ENCODE measurements around the gene PLEKHG3. TPM values are rescaled to one million over a fixed set of nuclear protein-coding genes. Genes with fewer than 3 reads are reported as not detected.
"Not testable (repeated sequence)": the region's sequence is repeated elsewhere in the genome, so short reads cannot be mapped to it uniquely, and the experiment has no call there.

Gene PLEKHG3
- 10 to 100 TPM; 17.1 to 30.3 TPM for total RNA-seq

DNA sequence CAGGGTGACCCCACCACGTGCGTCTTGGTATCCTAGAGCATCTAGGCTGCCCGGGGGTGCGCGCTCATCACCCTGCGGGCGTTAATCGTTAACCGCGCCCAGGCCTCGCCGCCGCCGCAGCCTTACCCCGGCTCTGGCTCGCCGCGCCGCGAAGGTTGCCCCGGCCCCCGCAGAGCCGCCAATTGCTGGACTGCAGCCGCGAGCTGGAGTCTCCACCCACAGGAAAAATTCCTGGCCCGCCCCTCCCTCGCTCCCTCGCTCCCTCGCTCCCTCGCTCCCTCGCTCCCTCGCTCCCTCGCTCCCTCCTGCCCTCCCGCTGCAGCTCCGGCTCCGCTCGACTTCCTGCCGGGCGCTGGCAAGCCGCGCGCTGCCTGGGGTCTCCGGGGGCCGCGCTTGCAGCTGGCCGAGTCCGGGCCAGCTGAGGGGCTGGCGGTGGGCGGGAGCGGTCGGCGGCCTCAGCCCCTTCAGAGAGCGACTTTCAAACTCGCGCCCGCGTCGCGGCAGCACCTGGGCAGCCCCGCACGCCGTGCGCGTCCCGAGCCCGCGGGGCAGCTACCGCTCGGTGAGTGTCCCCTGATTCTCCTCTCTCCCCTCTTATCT is at the start of gene PLEKHG3:
TSS of gene PLEKHG3 (plus strand) at position 282 of the 600 bp plus-strand sequence. CDS start 23,208 bp downstream, outside the sequence.
- Mint-ChIP-seq H3K27ac (peak within 1 kb of the TSS; percentile 98 to 100), H3K9me3 (no peaks in the 10 kb centered on the region), H3K4me1 (ENCODE audit: low read depth in 2 of 2) (peaks cover 47 to 55% of the 10 kb centered on the region in 2 donors), H3K4me3 (peak within 1 kb of the TSS; percentile 93), H3K36me3 (no peaks in the 10 kb centered on the region), H3K27me3 (no peaks in the 10 kb centered on the region)
- peak; percentile 53 to 62 for ATAC-seq
- DNase-seq (ENCODE audit: low spot score) = peak; percentile 67

- Mint-ChIP-seq H3K9me3 (no peaks in the 10 kb centered on the region), H3K4me1 (ENCODE audit: low read depth in 2 of 2) (peaks cover 20 to 21% of the 10 kb centered on the region in 2 donors), H3K4me3 (no peak overlapping the region), H3K27me3 (peaks cover 12 to 16% of the 10 kb centered on the region in 2 donors), H3K36me3 (no peaks in the 10 kb centered on the region), H3K27ac (no peak overlapping the region)
- DNase-seq (ENCODE audit: low spot score) (no peak), ATAC-seq (no peak)
Observed at GRCh38 chr14:64654901-64655300, 49.3 kb upstream of the PLEKHG3 start.

- no peak overlapping the region for H3K27ac Mint-ChIP-seq
- no peak for ATAC-seq
- no peak overlapping the region for H3K4me3 Mint-ChIP-seq
- H3K27me3 Mint-ChIP-seq = peaks cover 12 to 24% of the 10 kb centered on the region in 2 donors
- H3K9me3 Mint-ChIP-seq = no peaks in the 10 kb centered on the region
- peaks cover 21 to 23% of the 10 kb centered on the region in 2 donors for H3K4me1 Mint-ChIP-seq (ENCODE audit: low read depth in 2 of 2)
- no peak for DNase-seq (ENCODE audit: low spot score)
- H3K36me3 Mint-ChIP-seq = no peaks in the 10 kb centered on the region
Observed at GRCh38 chr14:64656986-64657385, 47.2 kb upstream of the PLEKHG3 start.

GRCh38 chr14:64658201-64658600 is 46.0 kb upstream of the PLEKHG3 start:
- no peak for DNase-seq (ENCODE audit: low spot score)
- H3K9me3 Mint-ChIP-seq = no peaks in the 10 kb centered on the region
- peaks cover 21% of the 10 kb centered on the region in 2 donors for H3K4me1 Mint-ChIP-seq (ENCODE audit: low read depth in 2 of 2)
- H3K27me3 Mint-ChIP-seq = peaks cover 7 to 20% of the 10 kb centered on the region in 2 donors
- ATAC-seq = no peak
- H3K27ac Mint-ChIP-seq = no peak overlapping the region
- no peaks in the 10 kb centered on the region for H3K36me3 Mint-ChIP-seq
- no peak overlapping the region for H3K4me3 Mint-ChIP-seq

GRCh38 chr14:64658700-64659264 is 45.4 kb upstream of the PLEKHG3 start:
- Mint-ChIP-seq H3K27me3 (peaks cover 7 to 20% of the 10 kb centered on the region in 2 donors), H3K27ac (peak overlapping the region in 1 of 2 donors; percentile 57), H3K4me3 (peak overlapping the region; percentile 67), H3K4me1 (ENCODE audit: low read depth in 2 of 2) (peaks cover 21% of the 10 kb centered on the region in 2 donors)
- not testable (repeated sequence) for H3K9me3 Mint-ChIP-seq; ATAC-seq; DNase-seq (ENCODE audit: low spot score); H3K36me3 Mint-ChIP-seq

DNA sequence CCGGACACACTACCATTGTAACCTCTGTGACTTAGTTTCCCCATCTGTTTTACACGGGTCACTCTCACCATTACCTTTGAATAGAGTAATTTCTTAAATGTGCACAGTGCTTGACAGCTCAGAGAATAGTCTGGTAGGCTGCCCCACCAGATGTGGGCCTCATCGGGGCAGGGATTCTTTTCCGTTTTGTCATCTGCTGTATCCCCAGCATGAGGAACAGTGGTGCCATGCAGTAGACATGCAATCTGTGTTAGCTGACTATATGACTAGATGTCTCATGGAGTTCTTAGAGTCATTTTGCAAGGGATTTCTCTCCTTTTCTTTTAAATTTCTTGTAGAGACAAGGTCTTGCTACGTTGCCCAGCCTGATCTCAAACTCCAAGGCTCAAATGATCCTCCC is 44.9 kb upstream of the PLEKHG3 start:
- Mint-ChIP-seq H3K27ac (no peak overlapping the region), H3K4me3 (peak overlapping the region; percentile 15), H3K36me3 (no peaks in the 10 kb centered on the region), H3K4me1 (ENCODE audit: low read depth in 2 of 2) (peaks cover 15 to 16% of the 10 kb centered on the region in 2 donors), H3K9me3 (no peaks in the 10 kb centered on the region), H3K27me3 (peaks cover 7 to 14% of the 10 kb centered on the region in 2 donors)
- DNase-seq (ENCODE audit: low spot score) (no peak), ATAC-seq (no peak)

- no peak overlapping the region for H3K27ac Mint-ChIP-seq
- H3K9me3 Mint-ChIP-seq = no peaks in the 10 kb centered on the region
- peaks cover 7 to 11% of the 10 kb centered on the region in 2 donors for H3K27me3 Mint-ChIP-seq
- H3K4me1 Mint-ChIP-seq (ENCODE audit: low read depth in 2 of 2) = peaks cover 8 to 9% of the 10 kb centered on the region in 2 donors
- DNase-seq (ENCODE audit: low spot score) (no peak), ATAC-seq (no peak)
- H3K36me3 Mint-ChIP-seq = no peaks in the 10 kb centered on the region
- H3K4me3 Mint-ChIP-seq = no peak overlapping the region
Observed at GRCh38 chr14:64663174-64663573, 41.0 kb upstream of the PLEKHG3 start.

DNA sequence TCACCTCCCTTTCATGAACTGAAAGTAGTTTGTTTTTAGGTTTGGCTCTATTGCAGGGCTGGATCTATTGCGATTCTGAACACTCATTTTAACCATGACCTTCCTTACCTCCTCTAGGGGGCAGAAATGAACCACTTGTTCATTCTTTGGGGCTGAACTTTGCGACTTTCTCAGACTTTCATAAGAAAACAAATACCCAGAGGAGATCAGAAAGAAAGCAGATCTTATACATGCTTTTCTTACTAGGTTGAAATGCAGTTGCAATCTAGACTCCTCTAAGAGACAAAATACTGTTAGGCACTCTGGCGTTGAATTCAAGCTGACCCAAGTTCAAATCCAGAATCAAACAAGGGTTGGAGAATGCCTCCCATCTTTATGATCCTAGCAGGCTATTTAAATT is 32.6 kb upstream of the PLEKHG3 start:
- peaks cover 7% of the 10 kb centered on the region for H3K36me3 Mint-ChIP-seq
- H3K27ac Mint-ChIP-seq = no peak overlapping the region
- DNase-seq (ENCODE audit: low spot score) = no peak

DNA sequence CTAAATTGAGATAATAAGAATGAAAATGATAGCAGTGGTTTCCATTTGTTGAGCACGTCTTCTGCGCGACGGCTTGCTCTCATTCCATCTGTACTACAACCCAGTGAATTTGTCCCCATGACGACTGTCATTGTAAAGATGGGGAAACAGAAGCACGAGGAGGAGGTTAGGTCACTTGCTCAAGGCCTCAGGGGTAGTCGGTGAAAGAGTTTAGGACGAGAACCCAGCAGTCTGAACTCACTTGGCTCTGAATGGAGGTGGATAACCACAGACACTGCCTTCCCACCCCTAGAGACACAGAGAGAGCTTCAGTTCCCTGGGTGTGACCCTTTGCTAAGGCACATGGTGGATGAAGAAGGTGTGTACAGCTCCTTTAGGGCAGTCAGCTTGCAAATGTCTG is 30.9 kb upstream of the PLEKHG3 start:
- H3K9me3 Mint-ChIP-seq = peaks cover 3% of the 10 kb centered on the region
- DNase-seq (ENCODE audit: low spot score) (no peak), ATAC-seq (peak in 1 of 2 donors; percentile 11)
- peaks cover 30 to 39% of the 10 kb centered on the region in 2 donors for H3K4me1 Mint-ChIP-seq (ENCODE audit: low read depth in 2 of 2)
- no peak overlapping the region for H3K4me3 Mint-ChIP-seq
- peak overlapping the region; percentile 19 to 26 for H3K27ac Mint-ChIP-seq
- H3K36me3 Mint-ChIP-seq = peaks cover 7% of the 10 kb centered on the region
- H3K27me3 Mint-ChIP-seq = peaks cover 0 to 5% of the 10 kb centered on the region in 2 donors

More for the DNA sequence above, 32.6 kb upstream of the PLEKHG3 start:
- peak; percentile 48 to 64 for ATAC-seq
- H3K4me1 Mint-ChIP-seq (ENCODE audit: low read depth in 2 of 2) = peaks cover 28 to 29% of the 10 kb centered on the region in 2 donors
- no peak overlapping the region for H3K4me3 Mint-ChIP-seq
- H3K9me3 Mint-ChIP-seq = peaks cover 3% of the 10 kb centered on the region
- H3K27me3 Mint-ChIP-seq = no peaks in the 10 kb centered on the region

GRCh38 chr14:64673748-64674147 is 30.5 kb upstream of the PLEKHG3 start:
- ATAC-seq (peak; percentile 82 to 86), DNase-seq (ENCODE audit: low spot score) (peak; percentile 69)
- Mint-ChIP-seq H3K4me3 (peak overlapping the region; percentile 40), H3K9me3 (peaks cover 3% of the 10 kb centered on the region), H3K36me3 (peaks cover 7% of the 10 kb centered on the region), H3K27me3 (peaks cover 0 to 5% of the 10 kb centered on the region in 2 donors), H3K4me1 (ENCODE audit: low read depth in 2 of 2) (peaks cover 30 to 39% of the 10 kb centered on the region in 2 donors), H3K27ac (peak overlapping the region; percentile 15 to 26)

GRCh38 chr14:64674829-64675228 is 29.4 kb upstream of the PLEKHG3 start:
- Mint-ChIP-seq H3K27ac (peak overlapping the region in 1 of 2 donors; percentile 26), H3K27me3 (peaks cover 0 to 5% of the 10 kb centered on the region in 2 donors), H3K4me3 (no peak overlapping the region), H3K36me3 (peaks cover 7% of the 10 kb centered on the region), H3K4me1 (ENCODE audit: low read depth in 2 of 2) (peaks cover 30 to 39% of the 10 kb centered on the region in 2 donors), H3K9me3 (peaks cover 3% of the 10 kb centered on the region)
- no peak for DNase-seq (ENCODE audit: low spot score)
- no peak for ATAC-seq

- no peak for ATAC-seq
- Mint-ChIP-seq H3K36me3 (peaks cover 7% of the 10 kb centered on the region), H3K4me1 (ENCODE audit: low read depth in 2 of 2) (peaks cover 30 to 43% of the 10 kb centered on the region in 2 donors), H3K27ac (no peak overlapping the region), H3K9me3 (peaks cover 3% of the 10 kb centered on the region), H3K27me3 (peaks cover 0 to 5% of the 10 kb centered on the region in 2 donors), H3K4me3 (no peak overlapping the region)
- no peak for DNase-seq (ENCODE audit: low spot score)
Observed at GRCh38 chr14:64675312-64675711, 28.9 kb upstream of the PLEKHG3 start.

DNA sequence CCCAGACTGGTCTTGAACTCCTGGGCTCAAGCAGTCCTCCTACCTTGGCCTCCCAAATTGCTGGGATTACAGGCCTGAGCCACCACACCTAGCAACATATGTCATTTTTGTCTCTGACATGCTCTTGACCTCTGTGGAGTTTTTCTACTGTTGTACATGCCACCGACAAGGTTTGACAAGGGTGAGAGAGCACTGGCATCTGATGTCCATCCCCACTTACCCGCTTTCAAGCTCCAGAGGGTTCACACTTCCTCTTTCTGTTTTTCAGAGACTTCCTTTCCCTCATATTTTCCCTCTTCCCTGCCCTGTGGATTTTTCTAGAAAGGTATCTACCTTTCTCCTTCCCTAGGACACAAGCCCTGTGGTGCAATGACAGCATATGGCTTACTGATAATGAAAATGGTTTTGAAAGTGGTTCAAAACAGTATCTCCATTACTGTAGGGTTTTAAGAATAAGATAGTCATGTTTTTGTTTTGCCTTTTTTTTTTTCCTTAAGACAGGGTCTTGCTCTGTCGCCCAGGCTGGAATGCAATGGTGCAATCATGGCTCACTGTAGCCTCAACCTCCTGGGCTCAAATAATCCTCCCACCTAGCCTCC is 27.7 kb upstream of the PLEKHG3 start:
- peaks cover 7% of the 10 kb centered on the region for H3K36me3 Mint-ChIP-seq
- no peak for ATAC-seq
- peak overlapping the region; percentile 18 to 41 for H3K27ac Mint-ChIP-seq

More for the DNA sequence above, 27.7 kb upstream of the PLEKHG3 start:
- peaks cover 0 to 5% of the 10 kb centered on the region in 2 donors for H3K27me3 Mint-ChIP-seq
- H3K4me1 Mint-ChIP-seq (ENCODE audit: low read depth in 2 of 2) = peaks cover 30 to 42% of the 10 kb centered on the region in 2 donors
- DNase-seq (ENCODE audit: low spot score) = no peak
- peaks cover 3% of the 10 kb centered on the region for H3K9me3 Mint-ChIP-seq
- H3K4me3 Mint-ChIP-seq = no peak overlapping the region

Data from natural killer cell treated with Interleukin-12 subunit alpha and Interleukin-12 subunit beta and Interleukin-15 and Interleukin-18, amount 100 ng/mL, for 72 hours (primary cell).